ENCODE results near the gene TSHZ1.

TSHZ1 gene

DNA sequence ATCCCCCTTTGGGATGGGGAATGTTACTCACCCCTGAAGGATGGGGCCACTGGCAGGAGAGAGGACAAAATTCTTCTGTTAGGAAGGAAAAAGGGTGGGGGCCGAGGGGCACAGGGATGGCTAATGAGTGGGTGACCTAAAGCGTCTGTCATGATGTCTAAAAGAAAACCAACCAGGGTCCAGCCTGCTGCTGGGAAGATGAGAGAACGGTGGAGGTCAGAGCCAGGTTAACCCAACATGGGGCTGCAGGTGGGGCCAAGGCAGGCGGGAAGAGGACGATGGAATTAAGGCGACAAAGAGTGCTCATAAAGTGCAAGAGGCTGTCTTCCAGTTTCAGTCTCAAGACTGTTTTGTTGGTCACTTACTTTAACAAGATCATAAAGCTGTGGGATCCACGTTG, 126.8 kb downstream of the TSHZ1 start:
- H3K9me3 ChIP-seq (ENCODE audit: control insufficient read depth, insufficient read depth, low read length): no peaks in the 10 kb centered on the region
- H3K4me1 ChIP-seq (ENCODE audit: control insufficient read depth, insufficient read depth, low read length): no peaks in the 10 kb centered on the region
- no peak overlapping the region for H3K27ac ChIP-seq (ENCODE audit: low read depth, low read length)
- H3K36me3 ChIP-seq (ENCODE audit: control insufficient read depth, insufficient read depth, low read length): no peaks in the 10 kb centered on the region
- no peak overlapping the region for H3K9ac ChIP-seq (ENCODE audit: low read depth, low read length)
- H3K27me3 ChIP-seq (ENCODE audit: control insufficient read depth, insufficient read depth, low read length): no peaks in the 10 kb centered on the region
- H3K4me3 ChIP-seq (ENCODE audit: low read depth, low read length): no peak overlapping the region

DNA sequence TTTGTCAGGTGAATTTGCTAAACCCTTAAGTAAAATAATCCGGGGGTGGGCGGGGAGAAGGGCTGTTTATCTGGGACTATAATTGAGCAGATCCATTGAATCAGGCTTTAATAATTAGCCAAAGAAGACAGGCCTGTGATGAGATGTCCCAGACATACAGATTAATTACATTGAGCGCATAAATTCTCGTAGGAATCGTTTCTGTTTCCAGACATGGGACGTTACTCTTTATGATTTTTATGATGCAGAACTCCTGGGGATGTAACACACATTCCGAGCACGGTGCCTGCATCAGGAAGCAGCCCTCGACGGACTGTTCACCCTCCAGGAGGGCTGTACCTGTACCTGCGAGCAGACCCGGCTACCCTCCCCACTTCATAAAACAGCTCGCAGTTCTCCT, 128.0 kb downstream of the TSHZ1 start:
- Histone ChIP-seq H3K36me3 (ENCODE audit: control insufficient read depth, insufficient read depth, low read length) (no peaks in the 10 kb centered on the region), H3K4me3 (ENCODE audit: low read depth, low read length) (no peak overlapping the region), H3K9ac (ENCODE audit: low read depth, low read length) (no peak overlapping the region), H3K4me1 (ENCODE audit: control insufficient read depth, insufficient read depth, low read length) (peaks cover 12% of the 10 kb centered on the region), H3K27ac (ENCODE audit: low read depth, low read length) (no peak overlapping the region), H3K9me3 (ENCODE audit: control insufficient read depth, insufficient read depth, low read length) (no peaks in the 10 kb centered on the region), H3K27me3 (ENCODE audit: control insufficient read depth, insufficient read depth, low read length) (no peaks in the 10 kb centered on the region)

Data from HUES48 (cell line).